ENCODE measurements around the gene YKT6. TPM values are rescaled to one million over a fixed set of nuclear protein-coding genes. Genes with fewer than 3 reads are reported as not detected.

YKT6 gene
- total and polyA plus RNA-seq, 2 donors (not counting 3 experiments of a cell fraction or from before 2014, with no cell fraction given) = 117 to 120 TPM

GRCh38 chr7:44213206-44213876 lies 12.6 kb downstream of the YKT6 start:
- CTCF ChIA-PET = interaction anchor here (2.5 kb wide), 2 partner anchors 46 to 352 kb away, joined by 6 to 18 read pairs; no protein-coding TSS in a partner anchor
- H3K4me2 ChIP-seq (ENCODE audit: insufficient read depth, low read length) = no peak overlapping the region
- H3K79me2 ChIP-seq (ENCODE audit: control insufficient read depth, insufficient read depth, low read length) = no peaks in the 10 kb centered on the region
- DNase-seq (ENCODE audit: low read depth, low spot score) (no peak), FAIRE-seq (no peak)
- H3K27ac ChIP-seq (ENCODE audit: insufficient read depth, low read depth, low read length) = no peak overlapping the region
- H3K27me3 ChIP-seq (ENCODE audit: control insufficient read depth in 2 of 2, insufficient read depth in 2 of 2, low read length in 2 of 2) = no peaks in the 10 kb centered on the region
- TF ChIP-seq POLR2A (IDR thresholded peaks at IDR 0.05; ENCODE audit: low read depth, low read length) = no peak
- no peak for TF ChIP-seq MAX (IDR thresholded peaks at IDR 0.05; ENCODE audit: insufficient read depth, insufficient read length)
- TF ChIP-seq POLR2AphosphoS5 (IDR thresholded peaks at IDR 0.05; ENCODE audit: insufficient read depth, low read depth, low read length) = no peak
- no peak for TF ChIP-seq JUN (IDR thresholded peaks at IDR 0.05; ENCODE audit: borderline replicate concordance, insufficient read depth, insufficient read length, low read depth)
- TF ChIP-seq CTCF (IDR thresholded peaks at IDR 0.05; ENCODE audit: extremely low read depth in 1 of 2, insufficient read depth in 1 of 2, low read depth in 1 of 2, low read length in 2 of 2) = no peak
- no peak for TF ChIP-seq GATA2 (IDR thresholded peaks at IDR 0.05; ENCODE audit: insufficient read depth, insufficient read length, low read depth, low read length)
- TF ChIP-seq MYC (IDR thresholded peaks at IDR 0.05; ENCODE audit: low read depth, low read length) = no peak
- TF ChIP-seq EZH2 (IDR thresholded peaks at IDR 0.05; ENCODE audit: borderline replicate concordance, low read depth, low read length, severe bottlenecking) = no peak
- TF ChIP-seq FOS (IDR thresholded peaks at IDR 0.05; ENCODE audit: borderline replicate concordance, insufficient read depth, low read length) = no peak
- no peak overlapping the region for H2AFZ ChIP-seq (ENCODE audit: low read depth, low read length)
- no peak overlapping the region for H3K4me3 ChIP-seq (replicated peaks in 1 of 3; ENCODE audit: insufficient read depth in 1 of 3, low read depth in 1 of 3, low read length in 3 of 3)
- POLR2A ChIA-PET = no interaction called here
- intact Hi-C loops (cut with micrococcal nuclease) = no loop called here
- H3K4me1 ChIP-seq (ENCODE audit: control insufficient read depth, extremely low read depth, insufficient read depth, low read length) = no peaks in the 10 kb centered on the region
- no peak overlapping the region for H3K9ac ChIP-seq (replicated peaks; ENCODE audit: extremely low read depth, insufficient read depth, low read length)
- no peaks in the 10 kb centered on the region for H3K9me1 ChIP-seq (replicated peaks; ENCODE audit: control insufficient read depth, extremely low read depth, insufficient read depth, low read length)
- no TSS peak for BruUV-seq (replicated peaks)
- dilution Hi-C loops (cut with MboI; ENCODE audit: extremely low pct_ligation_motif_present, low sequenced_read_pairs) = no loop called here
- H4K20me1 ChIP-seq (replicated peaks; ENCODE audit: control insufficient read depth, extremely low read depth, insufficient read depth, low read length) = no peaks in the 10 kb centered on the region
- no peaks in the 10 kb centered on the region for H3K9me3 ChIP-seq (replicated peaks; ENCODE audit: control insufficient read depth, insufficient read depth, low read length)
- peaks cover 12 to 39% of the 10 kb centered on the region in 2 experiments for H3K36me3 ChIP-seq (ENCODE audit: control insufficient read depth in 2 of 2, extremely low read depth in 1 of 2, insufficient read depth in 2 of 2, low read length in 2 of 2)

Data from endothelial cell of umbilical vein (primary cell).